ENCODE results near the gene ANKRD30A.
"Not testable (repeated sequence)": the region's sequence is repeated elsewhere in the genome, so short reads cannot be mapped to it uniquely, and the experiment has no call there.

The ANKRD30A gene

GRCh38 chr10:37269554-37270256 lies 144.3 kb downstream of the ANKRD30A start:
- no peak for DNase-seq (ENCODE audit: low read depth)

GRCh38 chr10:37275216-37275777 lies 149.9 kb downstream of the ANKRD30A start:
- DNase-seq (ENCODE audit: low read depth): no peak

DNA sequence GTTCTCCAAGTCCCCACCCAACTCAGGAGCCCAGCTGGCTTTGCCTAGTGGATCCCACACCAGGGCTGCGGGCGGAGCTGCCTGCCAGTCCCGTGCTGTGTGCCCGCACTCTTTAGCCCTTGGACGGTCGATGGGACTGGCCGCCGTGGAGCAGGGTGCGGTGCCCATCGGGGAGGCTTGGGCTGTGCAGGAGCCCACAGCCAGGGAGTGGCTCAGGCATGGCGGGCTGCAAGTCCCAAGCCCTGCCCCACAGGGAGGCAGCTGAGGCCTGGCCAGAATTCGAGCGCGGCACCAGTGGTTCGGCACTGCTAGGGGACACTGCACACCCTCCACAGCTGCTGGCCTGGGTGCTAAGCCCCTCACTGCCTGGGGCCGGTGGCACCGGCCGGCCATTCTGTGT lies 159.7 kb downstream of the ANKRD30A start:
- DNase-seq (ENCODE audit: low read depth): no peak

- DNase-seq (ENCODE audit: low read depth): peak; percentile 6
These were observed 164.6 kb downstream of the ANKRD30A start for GRCh38 chr10:37289833-37290464.

DNA sequence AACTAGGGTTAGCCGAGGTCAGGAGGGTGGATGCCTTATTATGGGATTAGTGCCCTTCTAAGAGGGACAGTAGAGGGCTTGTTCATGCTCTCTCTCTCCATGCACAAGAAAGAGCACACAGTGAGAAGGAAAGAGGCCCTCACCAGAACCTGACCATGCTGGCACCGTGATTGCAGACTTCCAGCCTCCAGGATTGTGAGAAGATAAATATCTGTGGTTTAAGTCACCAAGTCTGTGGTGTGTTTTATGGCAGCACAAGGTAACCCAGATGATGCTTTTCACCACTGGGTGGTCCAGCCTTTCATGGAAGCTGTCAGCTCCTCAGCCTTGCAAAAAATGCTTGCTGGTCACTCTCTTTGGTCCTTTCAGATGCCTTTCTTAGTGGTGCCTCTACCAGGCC lies 175.9 kb downstream of the ANKRD30A start:
- DNase-seq (ENCODE audit: low read depth): no peak

DNA sequence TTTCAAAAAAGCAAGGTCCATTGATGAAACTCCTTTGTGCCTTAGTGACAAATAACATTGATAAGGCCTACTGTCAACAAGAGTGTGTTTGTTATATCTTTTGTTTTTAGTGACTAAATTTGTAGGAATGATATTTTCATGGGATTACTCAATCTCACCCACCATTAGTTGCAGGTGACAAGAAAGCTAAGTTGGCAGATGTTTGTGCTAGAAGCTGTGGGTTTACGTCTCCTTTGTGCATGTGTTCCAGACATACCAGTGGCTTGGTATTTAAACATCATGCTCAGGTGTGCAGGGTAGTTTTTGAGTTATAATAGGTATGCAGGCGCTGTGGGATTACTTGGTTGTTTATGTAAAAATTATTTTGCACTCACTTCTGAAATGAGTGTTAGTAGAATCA lies 178.6 kb downstream of the ANKRD30A start:
- DNase-seq (ENCODE audit: low read depth): no peak

GRCh38 chr10:37314350-37314749 lies 189.0 kb downstream of the ANKRD30A start:
- no peak for DNase-seq (ENCODE audit: low read depth)

GRCh38 chr10:37314862-37315261 lies 189.5 kb downstream of the ANKRD30A start:
- no peak for DNase-seq (ENCODE audit: low read depth)

DNA sequence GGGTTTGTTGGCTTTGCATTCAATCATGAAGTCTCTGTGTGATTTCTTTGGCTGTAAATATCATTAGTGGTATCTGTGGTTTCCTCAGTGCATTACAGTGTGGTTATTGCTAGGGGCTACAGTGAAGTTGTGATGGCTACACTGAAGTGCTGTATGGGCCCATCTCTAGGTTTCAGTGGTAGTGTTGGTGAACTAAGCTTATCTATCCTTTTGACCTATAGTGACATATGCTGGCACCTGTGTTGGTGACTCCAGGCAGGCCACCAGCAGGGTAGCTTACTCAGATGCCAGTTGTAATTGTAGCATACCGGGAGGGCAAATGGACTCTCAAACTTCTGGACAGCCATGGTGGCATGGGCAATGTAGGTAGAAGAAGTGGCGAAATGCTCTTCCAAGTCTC lies 219.0 kb downstream of the ANKRD30A start:
- no peak for DNase-seq (ENCODE audit: low read depth)

GRCh38 chr10:37379991-37380390 lies 254.6 kb downstream of the ANKRD30A start:
- no peak for DNase-seq (ENCODE audit: low read depth)

- no peak for DNase-seq (ENCODE audit: low read depth)
These were observed 255.9 kb downstream of the ANKRD30A start for GRCh38 chr10:37381271-37381670.

GRCh38 chr10:37384923-37385322 lies 259.5 kb downstream of the ANKRD30A start:
- no peak for DNase-seq (ENCODE audit: low read depth)

DNA sequence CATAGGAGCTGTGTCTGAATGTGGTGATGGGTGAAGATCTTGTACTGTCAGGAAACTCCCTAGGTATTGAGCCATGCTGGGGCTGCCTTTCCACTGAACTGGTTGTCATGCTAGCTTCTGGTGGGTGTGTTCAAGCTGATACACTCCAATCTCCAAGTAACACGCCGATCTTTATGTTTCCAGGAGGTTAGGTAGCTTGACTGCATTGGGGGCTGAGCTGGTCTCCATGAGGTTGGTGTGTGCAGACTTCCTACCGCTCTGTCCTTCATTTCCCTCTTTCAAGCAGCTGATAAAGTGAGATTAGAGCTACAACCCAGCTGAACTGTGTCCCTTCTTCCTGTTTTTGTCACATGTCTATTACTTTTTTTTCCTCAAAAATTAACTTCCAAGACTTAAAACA lies 265.5 kb downstream of the ANKRD30A start:
- no peak for DNase-seq (ENCODE audit: low read depth)

GRCh38 chr10:37400774-37401173 lies 275.4 kb downstream of the ANKRD30A start:
- not testable (repeated sequence) for DNase-seq (ENCODE audit: low read depth)

DNA sequence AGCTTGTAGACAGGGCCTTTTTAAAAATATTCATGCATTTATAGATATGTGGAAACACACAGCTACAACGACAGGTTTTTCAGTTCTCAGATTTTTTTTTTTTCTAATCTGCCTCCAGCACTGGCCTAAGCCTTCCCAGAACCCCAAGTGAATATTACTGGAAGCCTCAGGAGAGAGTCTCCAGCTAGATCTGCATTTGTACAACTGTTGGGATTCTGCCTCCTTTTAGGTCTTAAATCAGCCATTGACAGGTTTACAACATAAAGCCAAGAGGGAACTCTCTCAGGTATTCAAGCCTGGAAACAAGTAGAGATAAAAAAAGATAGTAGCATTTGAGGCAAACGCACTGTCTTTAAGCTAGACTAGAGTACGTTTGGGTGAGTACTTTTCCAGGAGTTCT lies 275.8 kb downstream of the ANKRD30A start:
- no peak for DNase-seq (ENCODE audit: low read depth)

- no peak for DNase-seq (ENCODE audit: low read depth)
These were observed 278.4 kb downstream of the ANKRD30A start for GRCh38 chr10:37403776-37404175.
